ENCODE data around the gene EIF4E1B. TPM values are rescaled to one million over a fixed set of nuclear protein-coding genes. Genes with fewer than 3 reads are reported as not detected.
A peak's percentile ranks its signal among the peaks of the same experiment; 100 is the strongest.
"Not testable (repeated sequence)": the region's sequence is repeated elsewhere in the genome, so short reads cannot be mapped to it uniquely, and the experiment has no call there.

EIF4E1B gene
- total RNA-seq, 1 experiment from 2014 or later = not detected

- no peak overlapping the region for H3K27ac ChIP-seq
- H3K27me3 ChIP-seq = no peaks in the 10 kb centered on the region
- no peak for DNase-seq
- H3K4me3 ChIP-seq = no peak overlapping the region
- no peaks in the 10 kb centered on the region for H3K36me3 ChIP-seq
- H3K9me3 ChIP-seq (replicated peaks) = no peaks in the 10 kb centered on the region
- no peaks in the 10 kb centered on the region for H3K4me1 ChIP-seq
These were observed 33.6 kb upstream of the EIF4E1B start for GRCh38 chr5:176596689-176597416.

GRCh38 chr5:176597417-176598389 lies 32.8 kb upstream of the EIF4E1B start:
- no peak overlapping the region for H3K27ac ChIP-seq

GRCh38 chr5:176599749-176600430 lies 30.6 kb upstream of the EIF4E1B start:
- H3K27ac ChIP-seq; H3K27me3 ChIP-seq; H3K4me1 ChIP-seq; DNase-seq; H3K36me3 ChIP-seq; H3K9me3 ChIP-seq (replicated peaks); H3K4me3 ChIP-seq: not testable (repeated sequence)

More at GRCh38 chr5:176597417-176598389, 32.8 kb upstream of the EIF4E1B start:
- Histone ChIP-seq H3K27me3 (no peaks in the 10 kb centered on the region), H3K9me3 (replicated peaks) (no peaks in the 10 kb centered on the region), H3K36me3 (no peaks in the 10 kb centered on the region), H3K4me1 (no peaks in the 10 kb centered on the region), H3K4me3 (no peak overlapping the region)
- DNase-seq = no peak

- no peak for DNase-seq
- H3K4me3 ChIP-seq = no peak overlapping the region
- H3K9me3 ChIP-seq (replicated peaks) = no peaks in the 10 kb centered on the region
- H3K36me3 ChIP-seq = no peaks in the 10 kb centered on the region
- H3K27me3 ChIP-seq = no peaks in the 10 kb centered on the region
- no peak overlapping the region for H3K27ac ChIP-seq
- 0 out of 2 replicates have a peak, but pooled peaks cover 4% of the 10 kb centered on the region for H3K4me1 ChIP-seq
These were observed 28.5 kb upstream of the EIF4E1B start for GRCh38 chr5:176601901-176602482.

GRCh38 chr5:176603091-176603490 lies 27.4 kb upstream of the EIF4E1B start:
- DNase-seq = no peak
- H3K36me3 ChIP-seq = no peaks in the 10 kb centered on the region
- no peak overlapping the region for H3K4me3 ChIP-seq
- H3K9me3 ChIP-seq (replicated peaks) = no peaks in the 10 kb centered on the region
- H3K27me3 ChIP-seq = no peaks in the 10 kb centered on the region
- H3K4me1 ChIP-seq = 0 out of 2 replicates have a peak, but pooled peaks cover 4% of the 10 kb centered on the region
- no peak overlapping the region for H3K27ac ChIP-seq

GRCh38 chr5:176606032-176606431 lies 24.4 kb upstream of the EIF4E1B start:
- no peak overlapping the region for H3K4me3 ChIP-seq
- 0 out of 2 replicates have a peak, but pooled peaks cover 4% of the 10 kb centered on the region for H3K4me1 ChIP-seq
- H3K36me3 ChIP-seq = no peaks in the 10 kb centered on the region
- no peaks in the 10 kb centered on the region for H3K27me3 ChIP-seq
- DNase-seq = no peak
- no peaks in the 10 kb centered on the region for H3K9me3 ChIP-seq (replicated peaks)
- no peak overlapping the region for H3K27ac ChIP-seq

- Histone ChIP-seq H3K36me3 (no peaks in the 10 kb centered on the region), H3K27me3 (no peaks in the 10 kb centered on the region), H3K4me1 (0 out of 2 replicates have a peak, but pooled peaks cover 7% of the 10 kb centered on the region), H3K4me3 (no peak overlapping the region), H3K27ac (no peak overlapping the region), H3K9me3 (replicated peaks) (no peaks in the 10 kb centered on the region)
- DNase-seq = no peak
These were observed 23.6 kb upstream of the EIF4E1B start for GRCh38 chr5:176606875-176607274.

GRCh38 chr5:176608142-176608705 lies 22.3 kb upstream of the EIF4E1B start:
- H3K36me3 ChIP-seq = no peaks in the 10 kb centered on the region
- no peaks in the 10 kb centered on the region for H3K9me3 ChIP-seq (replicated peaks)
- no peak for DNase-seq
- H3K27ac ChIP-seq = no peak overlapping the region
- no peaks in the 10 kb centered on the region for H3K27me3 ChIP-seq
- H3K4me3 ChIP-seq = no peak overlapping the region
- peaks cover 7% of the 10 kb centered on the region; the same call in 1 of the 2 replicates for H3K4me1 ChIP-seq

- peak overlapping the region; percentile 63 for H3K4me3 ChIP-seq
These were observed 21.3 kb upstream of the EIF4E1B start for GRCh38 chr5:176608937-176609723.

GRCh38 chr5:176609724-176610434 lies 20.6 kb upstream of the EIF4E1B start, which contains the start of gene GPRIN1:
Gene GPRIN1 (minus strand): TSS chr5:176610156. CDS start chr5:176599834, 10,322 bp downstream.
- Histone ChIP-seq H3K9me3 (replicated peaks) (no peaks in the 10 kb centered on the region), H3K27ac (no peak within 1 kb of the TSS), H3K27me3 (no peaks in the 10 kb centered on the region), H3K4me1 (peaks cover 14% of the 10 kb centered on the region; the same call in 1 of the 2 replicates), H3K4me3 (peak within 1 kb of the TSS; percentile 63), H3K36me3 (no peaks in the 10 kb centered on the region)
- DNase-seq = peak; percentile 68 to 77

More at GRCh38 chr5:176608937-176609723, 21.3 kb upstream of the EIF4E1B start:
- no peaks in the 10 kb centered on the region for H3K27me3 ChIP-seq
- no peak overlapping the region for H3K27ac ChIP-seq
- no peaks in the 10 kb centered on the region for H3K36me3 ChIP-seq
- DNase-seq = peak; percentile 19 to 21
- H3K9me3 ChIP-seq (replicated peaks) = no peaks in the 10 kb centered on the region
- peaks cover 8% of the 10 kb centered on the region; the same call in 1 of the 2 replicates for H3K4me1 ChIP-seq

GRCh38 chr5:176610435-176610773 lies 20.1 kb upstream of the EIF4E1B start:
- Histone ChIP-seq H3K27ac (no peak overlapping the region), H3K4me3 (peak overlapping the region; percentile 63)

GRCh38 chr5:176611435-176611834 lies 19.0 kb upstream of the EIF4E1B start:
- H3K27ac ChIP-seq = no peak overlapping the region
- peak; percentile 79 to 86 for DNase-seq
- H3K36me3 ChIP-seq = no peaks in the 10 kb centered on the region
- peaks cover 21% of the 10 kb centered on the region for H3K4me1 ChIP-seq
- no peak overlapping the region for H3K4me3 ChIP-seq
- H3K27me3 ChIP-seq = no peaks in the 10 kb centered on the region
- H3K9me3 ChIP-seq (replicated peaks) = no peaks in the 10 kb centered on the region

More at GRCh38 chr5:176610435-176610773, 20.1 kb upstream of the EIF4E1B start:
- Histone ChIP-seq H3K4me1 (peaks cover 16% of the 10 kb centered on the region), H3K27me3 (no peaks in the 10 kb centered on the region), H3K36me3 (no peaks in the 10 kb centered on the region), H3K9me3 (replicated peaks) (no peaks in the 10 kb centered on the region)
- no peak for DNase-seq

- Histone ChIP-seq H3K9me3 (replicated peaks) (no peaks in the 10 kb centered on the region), H3K27ac (no peak overlapping the region), H3K27me3 (no peaks in the 10 kb centered on the region), H3K4me1 (peaks cover 17% of the 10 kb centered on the region), H3K36me3 (no peaks in the 10 kb centered on the region), H3K4me3 (no peak overlapping the region)
- no peak for DNase-seq
These were observed 18.5 kb upstream of the EIF4E1B start for GRCh38 chr5:176612008-176612407.
